HL-60 (cell line): ENCODE data around the gene DGKE.

Source experiments
- CTCF ChIP-seq: IDR thresholded peaks from one replicate; pipeline ENCODE4 v1.5.1; 2011; ENCODE audit warnings: low read length, control low read depth, inconsistent platforms; ENCODE audit not compliant: insufficient read depth
- GABPA ChIP-seq: IDR thresholded peaks from 2 replicates; pipeline ENCODE4 v1.6.1; 2012; ENCODE audit warnings: low read depth
- POLR2AphosphoS5 ChIP-seq: IDR thresholded peaks from 2 replicates; pipeline ENCODE4 v1.6.1; 2012; ENCODE audit warnings: low read depth
- REST ChIP-seq: IDR thresholded peaks from 2 replicates; pipeline ENCODE4 v1.6.1; 2012; ENCODE audit warnings: low read depth; ENCODE audit not compliant: insufficient replicate concordance
- SPI1 ChIP-seq: IDR thresholded peaks from 2 replicates; pipeline ENCODE4 v1.6.1; 2012; ENCODE audit warnings: low read depth, mild to moderate bottlenecking, borderline replicate concordance

GRCh38 chr17:56917559-56918296 is 83.8 kb downstream of the DGKE start:
- no peak for TF ChIP-seq CTCF
- TF ChIP-seq SPI1, result no peak
- TF ChIP-seq POLR2AphosphoS5, result no peak
- no peak for TF ChIP-seq GABPA
- TF ChIP-seq REST, result no peak
